K562 (cell line): ENCODE measurements around the gene LTBP2.

Experiments
- CTCF ChIP-seq, 3 experiments: IDR thresholded peaks in 2 of 3; conservative IDR thresholded peaks in 1 of 3; 2 replicates each; pipeline ENCODE4 v1.5.1; 2011 to 2012; ENCODE audit warnings: low read length in 3 of 3, mild to moderate bottlenecking in 3 of 3, control low read depth in 2 of 3, improper control_type of control experiment in 1 of 3, inconsistent platforms in 1 of 3, low read depth in 1 of 3, mixed read lengths in 1 of 3, moderate library complexity in 1 of 3; ENCODE audit not compliant: insufficient read depth in 2 of 3
- E2F6 ChIP-seq, 2 experiments: IDR thresholded peaks; 2 replicates each; pipeline ENCODE4 v1.6.1; 2011; ENCODE audit warnings: borderline replicate concordance in 1 of 2, control low read depth in 1 of 2, low read depth in 1 of 2, low read length in 1 of 2, mild to moderate bottlenecking in 1 of 2, mixed read lengths in 1 of 2, moderate library complexity in 1 of 2; ENCODE audit not compliant: insufficient read depth in 1 of 2, insufficient read length in 1 of 2, poor library complexity in 1 of 2, severe bottlenecking in 1 of 2; ENCODE audit errors: extremely low read depth in 1 of 2
- EHMT2 ChIP-seq: fragments of 450-650 bp; IDR thresholded peaks from 2 replicates; pipeline ENCODE4 v1.6.1; 2018; ENCODE audit warnings: antibody characterized with exemption
- EP300 ChIP-seq: IDR thresholded peaks from 2 replicates; pipeline ENCODE4 v1.6.1; 2012; ENCODE audit warnings: low read length, improper control_type of control experiment
- HCFC1 ChIP-seq: IDR thresholded peaks from 2 replicates; pipeline ENCODE4 v1.6.1; 2012; ENCODE audit warnings: low read depth, low read length, improper control_type of control experiment

GRCh38 chr14:74511966-74512830 is 99.8 kb downstream of the LTBP2 start:
- TF ChIP-seq CTCF (IDR thresholded peaks at IDR 0.05 in 2 of 3, conservative IDR thresholded peaks at IDR 0.05 in 1 of 3; ENCODE audit: insufficient read depth in 2 of 3, low read depth in 1 of 3, low read length in 3 of 3) (no peak), E2F6 (IDR thresholded peaks at IDR 0.05; ENCODE audit: borderline replicate concordance in 1 of 2, extremely low read depth in 1 of 2, insufficient read depth in 1 of 2, insufficient read length in 1 of 2, low read depth in 1 of 2, low read length in 1 of 2, poor library complexity in 1 of 2, severe bottlenecking in 1 of 2) (no peak), HCFC1 (no peak), EP300 (no peak), EHMT2 (no peak)
